GM12878 (cell line): ENCODE measurements around the gene FKRP. TPM values are rescaled to one million over a fixed set of nuclear protein-coding genes. Genes with fewer than 3 reads are reported as not detected.

Experiments used
- ETV6 ChIP-seq, 2 experiments: fragments of 450-650 bp in 1 of 2; IDR thresholded peaks in 1 of 2; conservative IDR thresholded peaks in 1 of 2; 2 replicates each; pipeline ENCODE4 v1.6.1; 2014; ENCODE audit warnings: antibody characterized with exemption in 1 of 2, borderline replicate concordance in 1 of 2, low read depth in 1 of 2, mild to moderate bottlenecking in 1 of 2, moderate library complexity in 1 of 2
- IKZF2 ChIP-seq, 2 experiments: fragments of 450-650 bp; IDR thresholded peaks; 2 replicates each; pipeline ENCODE4 v1.6.1; 2017; ENCODE audit warnings: mild to moderate bottlenecking in 2 of 2, moderate library complexity in 2 of 2
- MEF2B ChIP-seq: fragments of 450-650 bp; IDR thresholded peaks from 2 replicates; pipeline ENCODE4 v1.6.1; 2018; ENCODE audit warnings: mild to moderate bottlenecking, moderate library complexity; ENCODE audit not compliant: partially characterized antibody, poor library complexity, severe bottlenecking
- MYC ChIP-seq: IDR thresholded peaks from 2 replicates; pipeline ENCODE4 v1.6.1; 2011; ENCODE audit warnings: mild to moderate bottlenecking, low read length, moderate library complexity, inconsistent platforms; ENCODE audit not compliant: insufficient read depth, insufficient replicate concordance, insufficient read length, severe bottlenecking
- PAX5 ChIP-seq: IDR thresholded peaks from 2 replicates; pipeline ENCODE4 v1.6.1; 2011; ENCODE audit warnings: low read depth, low read length, borderline replicate concordance
- PBX3 ChIP-seq: IDR thresholded peaks from 2 replicates; pipeline ENCODE4 v1.6.1; 2011; ENCODE audit warnings: mild to moderate bottlenecking, low read depth, low read length, moderate library complexity; ENCODE audit not compliant: insufficient replicate concordance
- PKNOX1 ChIP-seq: fragments of 450-650 bp; IDR thresholded peaks from 2 replicates; pipeline ENCODE4 v1.6.1; 2016; ENCODE audit warnings: mild to moderate bottlenecking
- POLR2AphosphoS2 ChIP-seq: IDR thresholded peaks from 2 replicates; pipeline ENCODE4 v1.6.1; 2011; ENCODE audit warnings: low read depth, mild to moderate bottlenecking, low read length, improper control_type of control experiment, moderate library complexity
- POLR2AphosphoS5 ChIP-seq: IDR thresholded peaks from 2 replicates; pipeline ENCODE4 v1.6.1; 2011; ENCODE audit warnings: mild to moderate bottlenecking, low read length, inconsistent platforms
- RB1 ChIP-seq: fragments of 450-650 bp; formaldehyde crosslinking; IDR thresholded peaks from 2 replicates; pipeline ENCODE4 v1.6.1; 2017; ENCODE audit warnings: mild to moderate bottlenecking, borderline replicate concordance
- RBBP5 ChIP-seq: fragments of 200-600 bp; sonication (generic); conservative IDR thresholded peaks from 2 replicates; pipeline ENCODE4 v1.6.1; 2016
- REST ChIP-seq: IDR thresholded peaks from 2 replicates; pipeline ENCODE4 v1.6.1; 2012; ENCODE audit warnings: mild to moderate bottlenecking, low read depth, low read length
- RUNX3 ChIP-seq: IDR thresholded peaks from 2 replicates; pipeline ENCODE4 v1.6.1; 2012; ENCODE audit warnings: low read length, inconsistent platforms
- SMAD5 ChIP-seq: IDR thresholded peaks from 2 replicates; pipeline ENCODE4 v1.6.1; 2016; ENCODE audit warnings: antibody characterized with exemption, low read depth
- STAT1 ChIP-seq: fragments of 450-650 bp; conservative IDR thresholded peaks from 2 replicates; pipeline ENCODE4 v1.6.1; 2014; ENCODE audit warnings: antibody characterized with exemption, mild to moderate bottlenecking
- TBL1XR1 ChIP-seq: IDR thresholded peaks from 2 replicates; pipeline ENCODE4 v1.6.1; 2012; ENCODE audit warnings: low read depth, low read length, improper control_type of control experiment
- ZBED1 ChIP-seq: IDR thresholded peaks from 2 replicates; pipeline ENCODE4 v1.6.1; 2016; ENCODE audit warnings: borderline replicate concordance
- ZNF687 ChIP-seq: fragments of 450-650 bp; IDR thresholded peaks from 2 replicates; pipeline ENCODE4 v1.6.1; 2017; ENCODE audit warnings: mild to moderate bottlenecking, moderate library complexity
- ZZZ3 ChIP-seq: IDR thresholded peaks from 2 replicates; pipeline ENCODE4 v1.6.1; 2011; ENCODE audit warnings: low read depth; ENCODE audit not compliant: control insufficient read depth, insufficient read length
- polyA plus RNA-seq, 11 experiments: library from polyadenylated mRNA; depleted of rRNA in 4 of 11; unstranded in 6 of 11; stranded (reverse) in 5 of 11; fragments of >200 nt; fragmentation: Nextera tagmentation in 4 of 11; fragmentation: Illumina TruSeq in 1 of 11; extraction: Ambion mirVana in 4 of 11; extraction: Trizol in 1 of 11; gene quantifications; 1 replicate in 1 of 11; 2 replicates in 10 of 11; pipeline versions ENCODE4 v1.2.1 to v1.2.3, GENCODE V29; 2011 to 2016; ENCODE audit warnings: inconsistent platforms in 2 of 11, missing spikeins in 2 of 11, low read depth in 1 of 11
- total RNA-seq, 4 experiments: library from RNA; depleted of rRNA in 3 of 4; stranded (reverse); fragments of >200 nt in 3 of 4; fragmentation: Illumina TruSeq in 1 of 4; extraction: Trizol in 1 of 4; gene quantifications; 2 replicates each; pipeline versions ENCODE4 v1.2.1 to v1.2.3, GENCODE V29; 2013 to 2021

The FKRP gene
- total and polyA plus RNA-seq, 10 of the 15 experiments (the other 5 are each of a cell fraction or from before 2014, with no cell fraction given): 1.3 to 14.1 (median 7.8) TPM

GRCh38 chr19:46718157-46718933 lies 27.5 kb upstream of the FKRP start (continued):
- TF ChIP-seq REST (no peak), MYC (peak; percentile 54), STAT1 (no peak), ZBED1 (peak; percentile 44; the same call in 1 of the 2 replicates), PKNOX1 (peak; percentile 93), PBX3 (peak; percentile 69), POLR2AphosphoS2 (no peak; the same call in 1 of the 2 replicates), POLR2AphosphoS5 (no peak; the same call in 1 of the 2 replicates), RBBP5 (no peak), TBL1XR1 (peak; percentile 47; the same call in 1 of the 2 replicates), ETV6 (conservative IDR thresholded peaks at IDR 0.05 in 1 of 2, IDR thresholded peaks at IDR 0.05 in 1 of 2; ENCODE audit: borderline replicate concordance in 1 of 2, low read depth in 1 of 2) (peak in 1 of 2 experiments; percentile 99; a peak in 2 of 4 replicates), RUNX3 (peak; percentile 97), RB1 (no peak), ZZZ3 (no peak), ZNF687 (peak; percentile 83), MEF2B (no peak), IKZF2 (IDR thresholded peaks at IDR 0.05) (peak; percentile 64 to 76), SMAD5 (peak; percentile 62), PAX5 (peak; percentile 42; the same call in 1 of the 2 replicates)
